ENCODE data around the gene HCN2. TPM values are rescaled to one million over a fixed set of nuclear protein-coding genes. Genes with fewer than 3 reads are reported as not detected.

HCN2 gene
- total and polyA plus RNA-seq, 2 of the 13 experiments (the other 11 are each of a cell fraction or from before 2014, with no cell fraction given): 0.01 TPM; not detected in 1

GRCh38 chr19:633068-633785, 43.5 kb downstream of the HCN2 start, which contains the start of gene POLRMT (continued):
- TF ChIP-seq MXD3 (CRISPR knock-in tag; IDR thresholded peaks at IDR 0.05) (no peak), MAX (IDR thresholded peaks at IDR 0.05) (peak; percentile 87), KDM3A (CRISPR knock-in tag; IDR thresholded peaks at IDR 0.05; ENCODE audit: low read depth) (peak; percentile 40; the same call in 1 of the 2 replicates), ZNF564 (CRISPR knock-in tag; IDR thresholded peaks at IDR 0.05) (no peak), ZNF20 (CRISPR knock-in tag; IDR thresholded peaks at IDR 0.05) (no peak), ZNF136 (CRISPR knock-in tag; IDR thresholded peaks at IDR 0.05; ENCODE audit: low read depth) (no peak), CREB3 (CRISPR knock-in tag; IDR thresholded peaks at IDR 0.05) (no peak; the same call in 1 of the 2 replicates), SP5 (CRISPR knock-in tag; IDR thresholded peaks at IDR 0.05; ENCODE audit: borderline replicate concordance, low read depth) (no peak), RFX1 (IDR thresholded peaks at IDR 0.05) (peak; percentile 98), ZNF710 (CRISPR knock-in tag; IDR thresholded peaks at IDR 0.05; ENCODE audit: borderline replicate concordance) (peak; percentile 48; the same call in 1 of the 2 replicates), NCOA2 (CRISPR knock-in tag; IDR thresholded peaks at IDR 0.05) (no peak), ZBTB40 (IDR thresholded peaks at IDR 0.05) (peak; percentile 41; the same call in 1 of the 2 replicates), ZBTB40 (CRISPR knock-in tag; IDR thresholded peaks at IDR 0.05) (no peak), TCF7 (IDR thresholded peaks at IDR 0.05; ENCODE audit: low read depth) (no peak)

Data from HepG2 (cell line).